ENCODE data around the gene SEC16A. TPM values are rescaled to one million over a fixed set of nuclear protein-coding genes. Genes with fewer than 3 reads are reported as not detected.
A peak's percentile ranks its signal among the peaks of the same experiment; 100 is the strongest.

The SEC16A gene
- total and polyA plus RNA-seq, 8 donors: 14.6 to 105 (median 45.4) TPM

GRCh38 chr9:136472640-136473353, 10.0 kb downstream of the SEC16A start:
- no peak overlapping the region for H3K27ac ChIP-seq
- intact Hi-C loops (cut with DNase I; ENCODE audit: low total_unique reads): no loop called here
- H3K27me3 ChIP-seq: no peaks in the 10 kb centered on the region
- WGBS, 5 donors: 73 to 82% (median 77%) methylated on average over 18 to 28 of the region's 28 CpGs
- H3K4me1 ChIP-seq: peaks cover 24 to 46% (median 27%) of the 10 kb centered on the region in 4 donors
- no peak for DNase-seq
- TF ChIP-seq CTCF (IDR thresholded peaks at IDR 0.05): no peak
- TF ChIP-seq EP300 (IDR thresholded peaks at IDR 0.05): no peak
- no peak for TF ChIP-seq POLR2A (IDR thresholded peaks at IDR 0.05)
- TF ChIP-seq POLR2AphosphoS5 (IDR thresholded peaks at IDR 0.05): no peak
- H3K4me3 ChIP-seq: no peak overlapping the region
- H3K9me3 ChIP-seq: no peaks in the 10 kb centered on the region
- H3K36me3 ChIP-seq: peaks cover 87 to 100% (median 100%) of the 10 kb centered on the region in 4 donors

GRCh38 chr9:136471802-136472487, 10.9 kb downstream of the SEC16A start:
- 50 to 79% (median 72%) methylated on average over 7 to 19 of the region's 19 CpGs for WGBS, 5 donors
- H3K27me3 ChIP-seq: no peaks in the 10 kb centered on the region
- intact Hi-C loops (cut with DNase I; ENCODE audit: low total_unique reads): no loop called here
- TF ChIP-seq EP300 (IDR thresholded peaks at IDR 0.05) (no peak), POLR2A (IDR thresholded peaks at IDR 0.05) (no peak), POLR2AphosphoS5 (IDR thresholded peaks at IDR 0.05) (no peak), CTCF (IDR thresholded peaks at IDR 0.05) (no peak)
- H3K4me3 ChIP-seq: no peak overlapping the region
- peaks cover 20 to 40% (median 26%) of the 10 kb centered on the region in 4 donors for H3K4me1 ChIP-seq
- no peaks in the 10 kb centered on the region for H3K9me3 ChIP-seq
- H3K36me3 ChIP-seq: peaks cover 87 to 100% (median 100%) of the 10 kb centered on the region in 4 donors
- DNase-seq: no peak
- peak overlapping the region in 1 of 5 donors; percentile 2 for H3K27ac ChIP-seq

- Histone ChIP-seq H3K4me1 (peaks cover 20 to 40% (median 26%) of the 10 kb centered on the region in 4 donors), H3K27ac (peak overlapping the region in 1 of 5 donors; percentile 17), H3K9me3 (no peaks in the 10 kb centered on the region), H3K27me3 (no peaks in the 10 kb centered on the region), H3K4me3 (no peak overlapping the region), H3K36me3 (peaks cover 87 to 100% (median 100%) of the 10 kb centered on the region in 4 donors)
- DNase-seq: peak in 1 of 2 donors; percentile 65
- no peak for TF ChIP-seq CTCF (IDR thresholded peaks at IDR 0.05)
- TF ChIP-seq POLR2AphosphoS5 (IDR thresholded peaks at IDR 0.05): no peak
- no peak for TF ChIP-seq POLR2A (IDR thresholded peaks at IDR 0.05)
- TF ChIP-seq EP300 (IDR thresholded peaks at IDR 0.05): no peak
- WGBS, 5 donors: 60 to 85% (median 63%) methylated on average over 12 of the region's 12 CpGs
- intact Hi-C loops (cut with DNase I; ENCODE audit: low total_unique reads): no loop called here
These were observed 11.9 kb downstream of the SEC16A start for GRCh38 chr9:136470792-136471469.

- H3K27me3 ChIP-seq: no peaks in the 10 kb centered on the region
- H3K27ac ChIP-seq: peak overlapping the region in 1 of 5 donors; percentile 17
- intact Hi-C loops (cut with DNase I; ENCODE audit: low total_unique reads): no loop called here
- H3K4me3 ChIP-seq: no peak overlapping the region
- peaks cover 87 to 100% (median 100%) of the 10 kb centered on the region in 4 donors for H3K36me3 ChIP-seq
- no peaks in the 10 kb centered on the region for H3K9me3 ChIP-seq
- peaks cover 20 to 40% (median 26%) of the 10 kb centered on the region in 4 donors for H3K4me1 ChIP-seq
- TF ChIP-seq EP300 (IDR thresholded peaks at IDR 0.05) (no peak), CTCF (IDR thresholded peaks at IDR 0.05) (no peak), POLR2A (IDR thresholded peaks at IDR 0.05) (no peak), POLR2AphosphoS5 (IDR thresholded peaks at IDR 0.05) (no peak)
- WGBS, 5 donors: 74 to 87% (median 76%) methylated on average over 11 of the region's 11 CpGs
- DNase-seq: no peak
These were observed 12.5 kb downstream of the SEC16A start for GRCh38 chr9:136470356-136470755.

Measured in stomach (tissue), 9 donors.